Parathyroid adenoma (tissue), 2 donors: Measurements from ENCODE around the gene SLC9A9.
"Not testable (repeated sequence)": the region's sequence is repeated elsewhere in the genome, so short reads cannot be mapped to it uniquely, and the experiment has no call there.

ENCODE experiments used
- H2AFZ ChIP-seq: fragments of 300-600 bp; sonication (generic); one replicate; pipeline ENCODE4 v1.7.0; 2017; ENCODE audit warnings: antibody characterized with exemption, mild to moderate bottlenecking
- H3K27ac ChIP-seq: fragments of 300-600 bp; sonication (generic); one replicate; pipeline ENCODE4 v1.7.0; 2017
- H3K27me3 ChIP-seq: fragments of 300-600 bp; sonication (generic); one replicate; pipeline ENCODE4 v1.7.0; 2017; ENCODE audit warnings: low read length; ENCODE audit not compliant: control insufficient read depth, insufficient read depth
- H3K36me3 ChIP-seq: fragments of 300-600 bp; sonication (generic); one replicate; pipeline ENCODE4 v1.7.0; 2017; ENCODE audit warnings: low read length; ENCODE audit not compliant: control insufficient read depth, insufficient read depth
- H3K4me1 ChIP-seq: fragments of 300-600 bp; sonication (generic); one replicate; pipeline ENCODE4 v1.7.0; 2017; ENCODE audit warnings: control low read depth
- H3K4me2 ChIP-seq: fragments of 300-600 bp; sonication (generic); one replicate; pipeline ENCODE4 v1.7.0; 2017; ENCODE audit warnings: low read length
- H3K4me3 ChIP-seq: fragments of 300-600 bp; sonication (generic); one replicate; pipeline ENCODE4 v1.7.0; 2017; ENCODE audit warnings: low read depth, low read length
- H3K79me2 ChIP-seq: fragments of 300-600 bp; sonication (generic); one replicate; pipeline ENCODE4 v1.7.0; 2017; ENCODE audit warnings: control low read depth
- H3K9ac ChIP-seq: fragments of 300-600 bp; sonication (generic); one replicate; pipeline ENCODE4 v1.7.0; 2017; ENCODE audit warnings: mild to moderate bottlenecking
- H3K9me3 ChIP-seq: fragments of 300-600 bp; sonication (generic); one replicate; pipeline ENCODE4 v1.7.0; 2017; ENCODE audit warnings: low read length; ENCODE audit not compliant: control insufficient read depth
- CTCF ChIP-seq: fragments of 300-600 bp; sonication (generic); IDR thresholded peaks from one replicate; pipeline ENCODE4 v1.7.0; 2017; ENCODE audit warnings: antibody characterized with exemption, mild to moderate bottlenecking
- donor health status: primary hyperparathyroidism.

Gene SLC9A9

GRCh38 chr3:143529018-143529478 is 319.2 kb downstream of the SLC9A9 start:
- no peak overlapping the region for H3K4me3 ChIP-seq
- H3K27me3 ChIP-seq, result no peaks in the 10 kb centered on the region
- no peaks in the 10 kb centered on the region for H3K79me2 ChIP-seq
- no peak overlapping the region for H3K27ac ChIP-seq
- no peak overlapping the region for H2AFZ ChIP-seq
- H3K9ac ChIP-seq, result no peak overlapping the region
- no peak overlapping the region for H3K4me2 ChIP-seq
- no peaks in the 10 kb centered on the region for H3K4me1 ChIP-seq
- no peaks in the 10 kb centered on the region for H3K36me3 ChIP-seq
- no peaks in the 10 kb centered on the region for H3K9me3 ChIP-seq
- TF ChIP-seq CTCF, result no peak

GRCh38 chr3:143526011-143526545 is 322.2 kb downstream of the SLC9A9 start:
- TF ChIP-seq CTCF, result no peak
- no peak overlapping the region for H3K27ac ChIP-seq
- no peaks in the 10 kb centered on the region for H3K27me3 ChIP-seq
- H3K4me3 ChIP-seq, result no peak overlapping the region
- no peaks in the 10 kb centered on the region for H3K9me3 ChIP-seq
- no peaks in the 10 kb centered on the region for H3K36me3 ChIP-seq
- H2AFZ ChIP-seq, result no peak overlapping the region
- no peaks in the 10 kb centered on the region for H3K4me1 ChIP-seq
- H3K79me2 ChIP-seq, result no peaks in the 10 kb centered on the region
- no peak overlapping the region for H3K9ac ChIP-seq
- H3K4me2 ChIP-seq, result no peak overlapping the region

GRCh38 chr3:143525408-143525807 is 322.9 kb downstream of the SLC9A9 start:
- Histone ChIP-seq H2AFZ (no peak overlapping the region), H3K27ac (no peak overlapping the region), H3K4me3 (no peak overlapping the region), H3K9ac (no peak overlapping the region), H3K36me3 (no peaks in the 10 kb centered on the region), H3K9me3 (no peaks in the 10 kb centered on the region), H3K27me3 (no peaks in the 10 kb centered on the region), H3K79me2 (no peaks in the 10 kb centered on the region), H3K4me2 (no peak overlapping the region), H3K4me1 (no peaks in the 10 kb centered on the region)
- no peak for TF ChIP-seq CTCF

- Histone ChIP-seq H3K27me3 (no peaks in the 10 kb centered on the region), H3K4me1 (no peaks in the 10 kb centered on the region), H3K9ac (no peak overlapping the region), H3K4me3 (no peak overlapping the region), H3K36me3 (no peaks in the 10 kb centered on the region), H3K27ac (no peak overlapping the region), H3K79me2 (no peaks in the 10 kb centered on the region), H3K9me3 (no peaks in the 10 kb centered on the region), H3K4me2 (no peak overlapping the region), H2AFZ (no peak overlapping the region)
- no peak for TF ChIP-seq CTCF
These were observed 326.5 kb downstream of the SLC9A9 start for GRCh38 chr3:143521803-143522202.

GRCh38 chr3:143517131-143517530 is 331.1 kb downstream of the SLC9A9 start:
- not testable (repeated sequence) for H3K36me3 ChIP-seq, H3K9me3 ChIP-seq, H3K9ac ChIP-seq, H2AFZ ChIP-seq, H3K4me2 ChIP-seq, H3K27ac ChIP-seq, H3K4me1 ChIP-seq, H3K4me3 ChIP-seq, H3K27me3 ChIP-seq, H3K79me2 ChIP-seq
